SK-N-MC (cell line): ENCODE data around the gene TRPM6.

Experiments used
- EZH2 ChIP-seq: fragments of 200-600 bp; sonication (generic); IDR thresholded peaks from one replicate; pipeline ENCODE4 v1.6.1; 2017; ENCODE audit warnings: antibody characterized with exemption
- FOXP2 ChIP-seq: optimal IDR thresholded peaks from 2 replicates; pipeline ENCODE3; 2011; ENCODE audit warnings: mild to moderate bottlenecking, moderate library complexity; ENCODE audit not compliant: insufficient read depth; ENCODE audit errors: extremely low read length, control extremely low read depth
- POLR2AphosphoS5 ChIP-seq: IDR thresholded peaks from 2 replicates; pipeline ENCODE4 v1.6.1; 2012; ENCODE audit warnings: mild to moderate bottlenecking, low read depth, low read length, borderline replicate concordance

GRCh38 chr9:74875656-74876055 lies 12.1 kb downstream of the TRPM6 start:
- TF ChIP-seq POLR2AphosphoS5 (no peak), EZH2 (no peak), FOXP2 (no peak)
